Activated CD4-positive, alpha-beta T cell treated with anti-CD3 and anti-CD28 coated beads, Interleukin-2, Interleukin-4, amounts not matched to agents 100 ng/mL and 50 ng/mL, durations not matched to agents 16 hours and 8 hours (primary cell): ENCODE results near the gene UBE2D4.
"Not testable (repeated sequence)": the region's sequence is repeated elsewhere in the genome, so short reads cannot be mapped to it uniquely, and the experiment has no call there.

ENCODE experiments used
- DNase-seq: peaks from one replicate; pipeline ENCODE4 v3.0.0-alpha.2; 2020; ENCODE audit warnings: low spot score

UBE2D4 gene

GRCh38 chr7:43968172-43969040, 42.2 kb downstream of the UBE2D4 start:
- DNase-seq, result not testable (repeated sequence)

- DNase-seq, result not testable (repeated sequence)
These were observed 43.4 kb downstream of the UBE2D4 start for GRCh38 chr7:43969586-43969985.

GRCh38 chr7:43970698-43971097, 44.5 kb downstream of the UBE2D4 start:
- DNase-seq, result not testable (repeated sequence)

- DNase-seq, result not testable (repeated sequence)
These were observed 47.9 kb downstream of the UBE2D4 start for GRCh38 chr7:43974033-43974573.

GRCh38 chr7:43974725-43975482, 48.7 kb downstream of the UBE2D4 start:
- DNase-seq, result not testable (repeated sequence)

GRCh38 chr7:43977525-43977924, 51.3 kb downstream of the UBE2D4 start:
- DNase-seq, result no peak

GRCh38 chr7:43978102-43978501, 51.9 kb downstream of the UBE2D4 start:
- DNase-seq, result not testable (repeated sequence)

- DNase-seq, result not testable (repeated sequence)
These were observed 56.6 kb downstream of the UBE2D4 start for GRCh38 chr7:43982848-43983247.

GRCh38 chr7:43983736-43984135, 57.5 kb downstream of the UBE2D4 start:
- DNase-seq, result not testable (repeated sequence)

- peak; percentile 94 for DNase-seq
These were observed 59.9 kb downstream of the UBE2D4 start for GRCh38 chr7:43985904-43986864.

GRCh38 chr7:43987476-43987875, 61.2 kb downstream of the UBE2D4 start:
- not testable (repeated sequence) for DNase-seq

GRCh38 chr7:43990011-43990585, 63.9 kb downstream of the UBE2D4 start:
- not testable (repeated sequence) for DNase-seq

- not testable (repeated sequence) for DNase-seq
These were observed 64.6 kb downstream of the UBE2D4 start for GRCh38 chr7:43990829-43991228.

GRCh38 chr7:43992896-43993295, 66.7 kb downstream of the UBE2D4 start:
- not testable (repeated sequence) for DNase-seq

- not testable (repeated sequence) for DNase-seq
These were observed 68.4 kb downstream of the UBE2D4 start for GRCh38 chr7:43994681-43995080.

- not testable (repeated sequence) for DNase-seq
These were observed 71.3 kb downstream of the UBE2D4 start, which contains the start of gene SPDYE1 for GRCh38 chr7:43997532-43997931. TSS of gene SPDYE1 (plus strand) at chr7:43997897. CDS start at chr7:43999950, 2,053 bp downstream.
